GM21526 (cell line): ENCODE measurements around the gene ANGPTL7.
"Not testable (repeated sequence)": the region's sequence is repeated elsewhere in the genome, so short reads cannot be mapped to it uniquely, and the experiment has no call there.

ENCODE experiments used
- ATAC-seq: cut with Tn5 transposase; IDR thresholded peaks from one replicate; pipeline ENCODE4 v1.9.1; 2021; ENCODE audit warnings: moderate library complexity; ENCODE audit not compliant: unreplicated experiment, low FRiP score

The ANGPTL7 gene

GRCh38 chr1:11168731-11169130 lies 20.4 kb upstream of the ANGPTL7 start:
- no peak for ATAC-seq

DNA sequence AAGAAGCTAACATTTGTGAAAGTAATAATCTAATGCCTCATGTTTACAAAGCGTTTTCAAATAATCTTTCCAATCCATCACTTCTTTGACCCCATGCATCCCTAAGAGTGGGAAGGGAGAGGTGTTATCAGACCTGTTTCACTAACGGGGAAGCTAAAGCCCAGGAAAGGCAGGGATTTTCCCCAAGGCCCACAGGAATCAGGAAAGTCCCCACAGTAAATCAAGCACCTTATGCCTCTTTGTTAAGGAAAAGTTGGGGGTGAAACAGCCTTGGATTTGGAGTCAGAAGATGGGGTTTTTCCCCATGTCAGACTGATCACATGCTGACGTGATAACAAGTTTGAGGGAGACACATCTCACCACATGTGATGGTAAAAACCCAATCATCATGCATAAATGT lies 20.0 kb upstream of the ANGPTL7 start:
- no peak for ATAC-seq

GRCh38 chr1:11170102-11170501 lies 19.1 kb upstream of the ANGPTL7 start:
- ATAC-seq = no peak

DNA sequence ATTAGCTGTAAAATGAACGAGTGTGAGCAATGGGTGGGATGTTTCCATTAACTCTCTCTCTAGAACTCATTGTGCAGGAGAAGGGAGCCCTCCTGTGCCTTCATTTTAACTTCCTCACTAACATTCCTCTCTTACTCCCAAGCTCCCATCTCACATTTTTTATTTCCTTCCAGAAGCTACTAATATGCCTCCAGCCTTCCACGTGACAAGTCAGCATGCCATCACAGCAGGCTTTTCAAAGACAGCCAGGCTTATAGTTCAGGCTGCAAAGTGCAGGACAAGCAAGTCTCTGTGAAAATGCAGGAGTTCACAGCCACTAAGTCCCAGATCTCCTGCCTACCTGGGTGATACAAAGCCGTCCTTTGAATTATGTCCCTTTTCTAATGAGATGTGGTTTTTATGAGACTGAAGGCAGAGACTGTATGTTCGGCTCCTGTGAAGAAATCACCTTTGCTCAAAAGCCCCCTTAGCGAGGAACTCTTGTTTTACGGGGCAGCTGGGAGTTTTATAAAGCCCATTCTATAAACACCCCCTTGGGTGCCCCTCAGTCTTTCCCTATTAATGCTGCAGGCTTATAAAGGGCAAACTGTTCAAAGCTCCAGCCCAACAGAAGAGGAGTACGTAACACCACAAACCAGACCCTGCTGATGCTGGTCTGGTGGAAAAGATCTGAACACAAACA lies 14.8 kb upstream of the ANGPTL7 start:
- ATAC-seq = no peak

GRCh38 chr1:11175461-11175860 lies 13.7 kb upstream of the ANGPTL7 start:
- ATAC-seq = no peak

GRCh38 chr1:11176081-11176706 lies 13.0 kb upstream of the ANGPTL7 start:
- ATAC-seq = no peak

DNA sequence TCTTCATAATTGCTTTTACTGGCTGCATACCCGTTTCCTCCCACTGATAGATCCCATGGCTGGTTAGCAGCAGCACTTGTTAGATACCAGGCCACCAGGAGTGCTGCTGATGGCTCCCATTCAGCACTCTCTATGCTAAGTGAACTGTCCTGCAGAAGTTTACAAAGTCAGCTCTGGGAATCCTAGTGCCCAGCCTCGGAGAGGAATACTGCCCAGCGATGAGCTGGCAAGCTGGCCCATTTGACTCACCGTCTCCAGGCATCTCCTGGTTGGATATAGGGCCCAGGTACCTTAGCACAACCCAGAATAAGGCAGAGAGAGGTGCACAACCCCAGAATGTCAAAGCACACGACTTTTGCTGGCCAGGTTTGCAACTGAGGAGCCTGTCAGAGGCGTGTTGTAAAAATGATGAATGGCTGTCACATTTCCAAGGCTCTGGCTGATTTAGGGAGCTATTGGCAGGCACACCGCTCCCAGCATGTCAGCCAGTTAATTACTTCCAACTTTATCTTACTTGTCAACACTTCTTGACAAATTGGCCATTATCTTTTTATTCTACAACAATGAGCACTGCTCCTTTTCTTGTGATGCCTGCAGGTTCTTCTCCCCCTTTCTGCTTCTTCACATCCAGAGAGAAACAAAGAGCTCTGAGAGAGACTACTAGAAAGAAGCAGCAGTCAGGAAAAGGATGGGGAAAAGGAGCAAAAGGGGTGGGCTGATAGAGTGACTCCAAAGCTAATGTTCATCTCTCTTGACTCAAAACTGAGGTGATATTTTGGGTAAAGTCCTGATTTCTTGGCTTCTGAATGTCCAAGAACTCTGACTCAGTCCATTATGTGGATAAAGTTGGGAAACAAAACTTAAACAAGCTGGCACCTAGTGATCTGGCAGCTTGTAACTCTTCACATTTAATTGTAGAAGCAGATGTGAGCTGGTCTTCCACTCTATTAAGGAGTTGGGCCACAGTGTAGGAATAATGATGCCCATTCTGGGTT lies 10.8 kb upstream of the ANGPTL7 start:
- ATAC-seq = no peak

GRCh38 chr1:11179125-11179524 lies 10.0 kb upstream of the ANGPTL7 start:
- no peak for ATAC-seq

- ATAC-seq = not testable (repeated sequence)
Measured at GRCh38 chr1:11179749-11180148, 9.4 kb upstream of the ANGPTL7 start.

DNA sequence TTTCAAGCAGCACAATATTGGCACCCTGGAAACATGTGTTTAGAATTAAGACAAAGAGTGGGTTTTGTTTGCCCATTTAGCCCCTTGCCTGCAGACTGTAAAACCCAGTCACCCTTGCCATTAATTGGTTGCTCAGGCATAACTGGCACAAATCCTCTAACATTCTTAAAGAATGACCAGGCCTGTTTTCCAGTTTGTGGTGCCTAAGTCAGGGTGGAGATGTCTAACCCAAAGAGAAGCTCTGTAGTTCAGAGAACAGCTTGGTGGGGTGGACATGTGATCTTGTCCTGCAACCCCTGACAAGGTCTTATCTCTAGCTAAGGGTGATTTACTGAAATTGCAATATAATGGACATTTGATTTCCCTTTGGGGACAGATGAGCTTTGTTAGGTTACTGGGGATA lies 8.8 kb upstream of the ANGPTL7 start:
- no peak for ATAC-seq

- ATAC-seq = no peak
Measured at GRCh38 chr1:11182884-11183283, 6.3 kb upstream of the ANGPTL7 start.

DNA sequence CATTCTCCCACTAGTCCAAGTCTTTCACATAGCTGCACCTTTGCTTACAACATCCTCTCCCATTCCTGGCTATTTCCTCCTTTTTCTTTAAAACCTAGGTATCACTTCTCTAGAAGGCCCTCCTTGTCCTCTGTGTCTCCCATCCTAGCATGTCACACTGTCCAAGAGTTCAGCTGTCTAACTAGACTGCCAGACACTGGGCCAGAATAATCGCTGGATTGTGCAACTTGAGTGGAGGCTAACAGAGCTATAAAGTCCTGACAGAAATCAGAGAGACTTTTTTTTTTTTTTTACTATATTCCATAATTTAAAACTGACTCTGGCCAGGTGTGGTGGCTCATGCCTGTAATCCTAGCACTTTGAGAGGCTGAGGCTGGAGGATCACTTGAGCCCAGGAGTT lies 4.2 kb upstream of the ANGPTL7 start:
- no peak for ATAC-seq

DNA sequence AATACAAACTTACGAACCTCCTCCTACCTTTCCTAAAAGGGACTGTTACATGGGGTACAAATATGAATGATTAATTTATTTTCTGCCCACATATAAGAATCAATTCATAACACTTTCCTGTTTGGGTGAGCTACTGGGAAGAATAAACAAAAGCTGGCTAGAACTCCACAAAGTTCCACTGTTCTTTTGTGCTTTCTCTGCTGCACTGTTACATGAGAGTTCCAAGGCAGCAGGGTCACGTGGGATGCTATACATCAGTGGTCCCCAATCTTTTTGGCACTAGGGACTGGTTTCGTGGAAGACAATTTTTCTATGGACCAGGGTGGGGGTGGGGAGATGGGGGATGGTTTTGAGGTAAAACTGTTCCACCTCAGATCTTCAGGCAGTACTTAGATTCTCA lies 2.2 kb upstream of the ANGPTL7 start:
- ATAC-seq = no peak

DNA sequence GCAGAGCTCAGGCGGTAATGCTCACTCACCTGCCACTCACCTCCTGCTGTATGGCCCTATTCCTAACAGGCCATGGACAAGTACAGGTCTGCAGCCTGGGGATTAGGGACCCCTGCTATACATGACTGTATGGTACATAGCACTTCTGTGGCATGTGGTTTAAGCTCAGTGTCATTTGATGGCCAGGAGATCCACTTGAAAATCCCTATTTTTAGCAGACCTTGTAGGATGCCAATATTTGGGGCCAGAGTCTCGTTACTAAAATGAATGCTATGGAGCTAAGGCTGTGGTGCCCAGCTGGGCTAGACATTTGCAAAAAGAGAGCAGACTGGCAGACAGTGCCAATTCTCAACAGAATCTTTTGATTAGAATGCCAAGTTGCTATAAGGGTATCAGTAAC lies 1.7 kb upstream of the ANGPTL7 start:
- no peak for ATAC-seq

DNA sequence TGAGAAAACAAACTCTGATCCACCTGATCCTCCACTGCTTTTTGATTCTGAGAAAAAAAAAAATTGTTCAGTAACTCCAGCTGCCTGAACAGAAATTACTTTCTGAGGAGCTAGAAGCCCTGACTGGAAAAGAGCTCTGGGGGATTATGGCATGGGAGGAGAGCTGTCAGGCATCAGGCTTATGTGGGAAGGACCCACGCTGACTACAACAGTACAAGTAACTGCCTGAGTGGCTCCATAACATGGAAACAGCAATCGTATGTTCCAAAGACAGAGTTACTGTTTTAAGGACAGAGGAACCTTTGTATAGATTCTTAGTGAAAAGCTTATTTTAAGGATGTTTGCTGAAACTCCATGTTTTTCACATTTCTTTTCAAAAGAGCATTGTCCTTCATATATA lies 1.2 kb upstream of the ANGPTL7 start:
- no peak for ATAC-seq

GRCh38 chr1:11188381-11188780 lies 774 bp upstream of the ANGPTL7 start:
- ATAC-seq = no peak

- no peak for ATAC-seq
Measured at GRCh38 chr1:11193376-11193775, 4.2 kb downstream of the ANGPTL7 start.

- no peak for ATAC-seq
Measured at GRCh38 chr1:11194407-11195176, 5.4 kb downstream of the ANGPTL7 start.

DNA sequence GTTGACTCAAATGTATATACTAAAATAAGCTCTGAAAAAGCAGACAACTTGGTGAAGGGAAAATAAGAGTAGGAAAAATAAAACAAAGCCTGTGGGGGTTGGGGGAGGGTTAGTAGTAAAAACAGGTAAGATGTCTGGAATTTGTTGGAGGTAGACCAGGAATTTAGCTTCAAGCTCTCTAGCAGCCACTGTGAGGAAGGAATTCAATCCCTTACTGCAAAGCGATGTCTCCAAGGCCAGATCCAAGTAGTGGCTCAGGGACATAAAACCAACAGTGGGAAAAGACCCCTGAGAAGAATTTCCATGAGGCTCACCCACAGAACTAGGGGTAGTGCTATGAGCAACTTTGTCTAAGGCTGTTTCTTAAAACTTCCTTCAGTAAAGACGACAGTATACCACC lies 7.8 kb downstream of the ANGPTL7 start:
- ATAC-seq = no peak

GRCh38 chr1:11197359-11197758 lies 8.2 kb downstream of the ANGPTL7 start:
- no peak for ATAC-seq

- no peak for ATAC-seq
Measured at GRCh38 chr1:11198257-11198656, 9.1 kb downstream of the ANGPTL7 start.
